NCI-H345 treated with DMSO at 0.1 percent for 48 hours (cell line): ENCODE data around the gene PIK3AP1.
A peak's percentile ranks its signal among the peaks of the same experiment; 100 is the strongest.

ENCODE experiments used
- DNase-seq: peaks from one replicate; lab custom pipeline; 2025; ENCODE audit not compliant: unreplicated experiment; lab: John Stamatoyannopoulos, UW

PIK3AP1 gene

DNA sequence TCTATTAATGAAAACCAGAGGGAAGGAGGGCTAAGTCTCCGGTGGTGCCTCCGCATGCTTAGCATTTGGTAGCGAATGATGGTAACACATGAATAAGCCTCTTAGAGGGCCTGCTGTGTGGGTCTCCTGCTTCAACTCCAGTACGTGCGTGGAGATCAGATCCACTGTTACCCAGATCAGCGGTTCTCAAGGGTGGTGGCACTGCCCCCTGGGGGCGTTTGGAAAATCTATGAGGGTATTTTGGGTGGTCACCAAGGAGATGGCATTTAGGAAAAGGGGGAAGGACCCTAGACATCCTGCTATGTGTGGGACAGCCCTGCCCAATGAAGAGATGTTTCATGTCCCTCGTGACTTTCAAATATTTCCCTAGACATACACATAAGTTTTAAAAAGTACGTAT, 76.4 kb downstream of the PIK3AP1 start:
- DNase-seq: no peak

DNA sequence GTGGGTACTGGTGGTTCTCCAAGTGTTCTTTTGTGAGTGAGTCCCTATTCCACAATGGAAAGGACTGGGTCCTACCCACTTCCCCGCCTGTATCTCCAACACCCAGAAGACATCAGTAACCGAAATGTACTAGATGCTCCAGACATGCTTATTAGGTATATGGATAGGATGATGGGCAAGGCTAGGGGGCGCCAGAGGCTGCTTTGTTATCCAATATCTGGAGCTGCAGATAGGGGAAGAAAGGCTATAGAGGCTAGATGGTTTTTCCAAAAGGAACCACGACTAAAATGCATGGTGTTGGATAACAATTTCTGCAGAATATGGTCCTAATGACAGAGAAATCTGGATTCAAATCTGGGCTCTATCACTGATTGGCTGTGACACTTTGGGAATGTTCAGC, 77.3 kb downstream of the PIK3AP1 start:
- DNase-seq: peak; percentile 1

DNA sequence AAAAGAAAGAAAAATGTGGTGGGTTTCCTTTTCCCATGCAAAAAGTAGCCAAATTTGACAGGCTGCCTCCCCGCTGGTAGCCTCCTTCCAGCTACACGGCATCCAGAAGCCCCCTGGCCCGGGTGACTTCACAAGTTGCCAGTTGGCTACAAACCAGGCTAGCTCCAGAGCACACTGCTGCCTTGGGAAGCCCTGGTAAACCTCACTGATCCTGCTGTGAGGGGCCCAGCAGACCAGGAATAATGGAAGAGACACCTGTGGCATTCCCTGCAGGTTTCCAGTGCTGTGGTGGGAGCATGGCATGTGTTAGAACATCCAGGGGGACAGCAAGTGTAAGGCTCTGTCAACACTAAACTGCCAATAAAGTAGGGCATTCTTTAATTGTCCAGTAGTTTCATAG, 77.8 kb downstream of the PIK3AP1 start:
- DNase-seq: no peak

DNA sequence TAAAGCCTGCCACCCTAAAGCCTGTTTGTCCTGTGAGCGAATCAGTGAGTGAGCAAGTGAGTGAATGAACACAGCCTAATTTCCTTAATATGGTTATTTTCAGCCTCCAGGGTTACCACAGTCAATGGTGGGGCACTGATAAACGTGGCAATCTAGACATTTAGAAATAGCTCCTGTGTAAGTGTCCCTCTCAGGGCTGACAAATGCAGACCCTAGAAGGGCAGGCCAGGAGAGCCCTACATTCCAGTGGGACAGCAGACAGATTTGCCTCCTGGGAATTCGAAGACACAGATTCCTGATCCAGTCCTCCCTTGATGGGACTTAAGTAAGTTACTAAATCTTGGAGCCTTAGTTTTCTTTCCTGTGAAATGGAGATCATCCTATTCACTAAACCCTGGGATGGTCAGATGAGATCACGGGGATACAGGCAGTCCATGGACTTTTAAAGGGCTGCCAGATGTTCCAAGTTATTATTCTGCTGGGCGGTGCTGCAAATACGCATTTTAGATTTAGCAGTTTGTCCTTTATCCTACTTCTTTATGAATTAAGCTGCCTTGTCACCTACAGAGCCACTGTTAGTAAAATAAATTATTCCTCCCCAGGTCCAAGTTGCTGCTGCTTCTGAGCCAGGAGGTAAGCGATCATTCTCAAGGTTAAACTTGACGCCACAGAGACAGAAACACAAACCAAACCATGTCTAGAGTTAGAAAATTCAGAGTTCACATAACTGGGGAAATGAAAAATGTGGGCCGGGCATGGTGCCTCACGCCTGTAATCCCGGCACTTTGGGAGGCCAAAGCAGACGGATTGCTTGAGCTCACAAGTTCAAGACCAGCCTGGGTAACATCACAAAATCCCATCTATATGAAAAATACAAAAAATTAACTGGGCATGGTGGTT, 78.7 kb downstream of the PIK3AP1 start:
- no peak for DNase-seq

DNA sequence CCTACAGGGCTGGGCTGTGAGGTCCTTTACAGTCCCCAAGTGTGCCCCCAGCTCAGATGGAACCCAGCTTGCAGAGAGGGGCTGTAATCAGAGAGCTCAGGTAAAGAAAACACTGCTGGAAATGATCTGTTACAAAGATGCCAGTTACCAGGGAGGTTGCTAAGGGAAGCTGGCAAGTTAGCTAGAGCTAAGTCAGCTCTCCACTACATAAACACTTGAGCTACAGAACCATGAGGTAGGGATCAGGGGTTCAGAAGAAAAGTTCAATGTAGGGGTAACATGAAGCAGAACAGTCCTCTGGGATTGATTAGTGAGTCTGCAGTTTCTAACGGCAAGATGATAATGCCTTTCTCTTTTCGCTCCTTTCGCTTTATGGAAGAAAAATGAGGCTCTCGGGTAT, 80.4 kb downstream of the PIK3AP1 start:
- no peak for DNase-seq

DNA sequence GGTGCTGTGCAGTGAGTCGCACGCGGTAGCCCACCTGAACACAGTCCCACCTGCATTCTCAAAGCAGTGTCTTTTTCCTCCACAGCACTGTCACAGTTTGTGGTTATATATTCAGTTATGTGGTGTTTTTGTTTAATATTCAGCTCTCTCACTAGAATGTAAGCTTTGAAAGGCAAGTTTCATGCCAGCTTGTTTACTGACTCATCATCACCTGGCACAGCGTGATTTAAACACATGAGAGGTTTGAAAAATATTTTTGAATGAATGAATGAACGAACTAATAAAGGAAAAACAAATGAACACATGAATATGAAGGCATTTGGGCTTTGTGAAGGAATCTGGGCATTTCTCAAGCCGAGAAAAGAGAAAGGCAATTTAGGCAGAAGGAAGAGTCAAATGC, 81.6 kb downstream of the PIK3AP1 start:
- no peak for DNase-seq

DNA sequence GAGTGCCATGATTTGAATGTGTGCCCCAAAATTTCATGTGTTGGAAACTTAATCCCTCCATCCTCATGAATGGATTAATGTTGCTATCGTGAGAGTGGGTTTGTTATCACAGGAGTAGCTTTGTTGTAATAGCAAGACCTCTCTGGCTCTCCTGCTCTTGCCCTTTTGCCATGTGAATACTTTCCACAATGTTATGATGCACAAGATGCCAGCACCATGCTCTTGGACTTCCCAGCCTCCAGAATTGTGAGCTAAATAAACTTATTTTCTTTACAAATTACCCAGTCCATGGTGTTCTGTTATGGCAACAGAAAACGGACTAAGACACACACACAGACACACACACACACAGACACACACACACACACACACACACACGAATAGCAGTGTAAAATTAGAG, 82.2 kb downstream of the PIK3AP1 start:
- DNase-seq: no peak

DNA sequence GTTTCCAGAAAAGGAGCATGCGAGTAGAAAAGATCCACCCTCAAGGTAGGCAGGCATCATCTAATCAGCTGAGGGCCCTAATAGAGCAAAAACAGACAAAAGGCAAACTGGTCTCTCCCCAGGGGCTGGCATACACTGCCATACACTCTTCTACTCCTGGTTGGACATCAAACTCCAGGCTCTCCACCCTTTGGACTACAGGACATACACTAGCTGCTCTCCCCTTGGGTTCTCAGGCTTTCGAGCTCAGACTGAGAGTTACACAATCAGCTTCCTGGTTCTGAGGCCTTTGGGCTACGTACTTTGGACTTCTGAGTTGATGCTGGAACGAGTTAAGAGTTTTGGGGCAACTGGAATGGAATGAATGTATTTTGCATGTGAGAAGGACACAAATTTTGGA, 82.6 kb downstream of the PIK3AP1 start:
- DNase-seq: no peak

DNA sequence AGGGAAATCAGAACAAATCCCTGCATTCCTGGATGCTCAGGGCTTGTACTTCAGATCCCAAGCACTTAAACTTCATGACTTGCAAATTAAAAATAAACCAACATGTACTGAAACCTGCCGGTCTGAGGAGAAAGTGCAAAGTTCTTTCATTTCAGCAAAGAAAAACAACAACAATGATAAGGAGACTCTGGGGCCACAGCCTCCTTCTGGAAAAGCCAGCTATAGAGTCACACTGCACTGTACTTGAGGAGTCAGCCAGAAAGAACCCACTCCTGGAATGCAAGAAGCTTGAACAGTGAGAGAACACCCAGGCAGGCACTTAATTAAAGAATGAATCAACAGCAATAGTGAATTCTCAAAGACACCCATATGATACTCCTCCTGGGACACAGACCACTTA, 83.8 kb downstream of the PIK3AP1 start:
- no peak for DNase-seq

DNA sequence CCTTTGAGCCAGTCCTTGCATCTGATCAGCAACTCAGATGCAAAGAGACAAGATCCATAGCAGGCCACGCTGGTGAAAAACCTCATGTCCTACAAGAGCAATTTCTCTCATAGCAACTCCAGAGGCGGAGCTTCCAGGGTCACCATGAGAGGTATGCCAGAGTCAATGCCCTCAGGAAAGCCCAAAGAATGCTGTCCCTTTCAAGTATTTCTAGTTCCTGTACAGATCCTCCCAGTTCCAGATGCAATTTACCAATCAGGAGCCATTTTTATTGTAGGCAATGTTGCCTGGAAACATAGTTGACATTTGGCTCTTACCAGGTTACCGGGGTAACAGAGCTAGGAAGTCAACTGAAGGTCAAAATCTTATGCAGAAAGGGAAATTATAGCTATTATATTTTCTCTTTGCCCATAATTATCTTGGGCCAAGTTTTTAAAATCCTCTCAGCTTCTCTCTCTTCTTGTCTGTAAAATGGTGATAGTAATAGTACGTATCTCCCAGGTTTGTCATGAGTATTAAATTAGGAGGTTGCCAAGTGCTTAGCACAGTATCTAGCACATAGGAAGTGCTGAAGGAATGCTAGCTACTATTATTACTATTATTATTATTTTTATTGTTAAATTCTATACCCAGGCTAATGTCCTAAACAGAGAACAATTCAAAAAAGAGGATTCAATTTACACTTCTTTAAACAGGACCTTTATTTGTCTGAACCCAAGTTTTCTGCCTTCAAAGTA, 87.2 kb downstream of the PIK3AP1 start:
- no peak for DNase-seq

DNA sequence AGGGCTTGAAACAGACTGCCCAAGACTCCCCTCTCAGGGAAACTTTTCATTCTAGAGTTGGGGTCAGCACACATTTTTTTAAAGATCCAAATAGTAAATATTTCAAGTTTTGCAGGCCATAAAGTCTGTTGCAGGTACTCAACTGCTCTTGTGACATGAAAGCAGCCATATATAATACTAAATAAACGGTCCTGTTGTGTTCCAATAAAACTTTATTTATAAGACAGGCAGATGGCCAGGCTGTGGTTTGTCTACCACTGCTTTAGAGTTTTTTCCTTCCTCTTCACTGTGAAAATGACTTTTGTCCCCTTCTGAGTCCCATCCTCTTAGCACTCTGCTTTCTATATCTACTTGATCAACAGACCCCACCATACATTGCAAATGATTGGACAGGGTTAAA, 93.0 kb downstream of the PIK3AP1 start:
- DNase-seq: no peak

DNA sequence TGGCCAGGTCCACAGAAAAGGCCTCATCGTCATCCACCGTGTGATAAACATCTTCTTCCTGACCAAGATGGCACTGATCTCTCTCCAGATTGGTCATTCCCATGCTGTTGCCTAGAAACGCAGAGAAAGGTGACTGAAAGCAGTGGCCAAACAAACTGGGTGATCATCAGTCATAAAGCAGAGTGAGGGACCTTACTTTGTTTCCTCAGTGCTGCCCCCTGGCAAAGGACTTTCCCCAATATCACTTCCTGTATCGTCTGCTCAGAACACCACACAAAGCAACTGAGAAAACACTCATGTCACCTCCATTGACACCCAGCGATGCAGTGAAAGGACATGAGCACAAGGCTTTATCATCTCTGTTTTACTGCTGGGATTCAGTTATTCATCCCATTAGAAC, 93.5 kb downstream of the PIK3AP1 start:
- DNase-seq: no peak

DNA sequence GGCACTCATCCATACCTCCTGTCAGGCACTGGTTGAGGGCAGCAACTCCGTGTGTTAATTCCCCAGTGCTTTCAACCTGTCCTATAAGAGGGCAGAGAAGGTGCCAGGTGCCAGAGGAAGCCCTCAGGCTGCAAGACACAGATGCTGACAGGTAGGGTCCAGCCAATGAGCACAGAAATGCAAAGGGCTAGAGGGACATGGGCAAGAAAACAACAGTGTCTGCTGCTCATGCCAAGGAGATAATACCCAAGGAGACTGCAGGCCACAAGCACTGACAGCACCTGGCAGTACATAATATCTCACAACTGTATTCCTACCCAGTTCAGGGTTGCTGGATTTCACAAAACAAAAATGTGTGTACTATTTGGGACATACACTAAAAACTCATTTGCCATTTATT, 95.1 kb downstream of the PIK3AP1 start:
- no peak for DNase-seq

DNA sequence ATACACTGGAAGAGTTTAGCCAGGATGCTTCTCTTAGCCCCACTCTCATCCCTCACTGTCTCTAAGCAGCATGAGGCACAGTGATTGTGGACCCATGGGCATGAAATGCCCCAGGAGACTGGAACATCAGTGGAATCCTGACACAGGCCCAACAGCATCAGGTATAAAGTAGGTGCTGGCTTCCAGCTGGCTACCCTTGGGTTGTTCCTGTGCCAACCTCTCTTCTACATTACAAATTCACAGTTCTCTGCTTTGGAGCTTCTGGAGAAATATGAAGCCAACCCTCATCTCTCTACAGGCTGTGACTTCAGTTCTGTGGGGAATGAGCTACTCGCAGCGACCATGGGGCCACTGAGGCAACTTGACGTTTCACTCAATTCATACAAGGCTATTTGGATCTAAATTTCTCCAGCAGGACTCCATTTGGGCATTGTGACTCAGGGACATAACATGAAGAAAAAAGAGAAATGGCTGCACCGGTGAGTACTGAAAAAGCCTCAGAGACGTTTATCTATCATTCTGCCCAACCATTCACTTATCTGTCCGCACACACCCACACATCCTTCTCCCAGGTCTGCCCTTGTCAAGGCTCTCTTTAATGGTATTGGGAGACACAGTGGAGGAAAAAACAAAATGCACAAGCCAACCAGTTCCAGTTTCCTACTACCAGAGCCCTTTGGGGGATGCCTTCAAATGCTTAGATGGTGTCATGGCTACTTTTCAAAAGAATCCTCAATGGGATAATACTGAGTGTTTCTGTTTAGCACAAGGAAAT, 98.1 kb downstream of the PIK3AP1 start:
- no peak for DNase-seq

DNA sequence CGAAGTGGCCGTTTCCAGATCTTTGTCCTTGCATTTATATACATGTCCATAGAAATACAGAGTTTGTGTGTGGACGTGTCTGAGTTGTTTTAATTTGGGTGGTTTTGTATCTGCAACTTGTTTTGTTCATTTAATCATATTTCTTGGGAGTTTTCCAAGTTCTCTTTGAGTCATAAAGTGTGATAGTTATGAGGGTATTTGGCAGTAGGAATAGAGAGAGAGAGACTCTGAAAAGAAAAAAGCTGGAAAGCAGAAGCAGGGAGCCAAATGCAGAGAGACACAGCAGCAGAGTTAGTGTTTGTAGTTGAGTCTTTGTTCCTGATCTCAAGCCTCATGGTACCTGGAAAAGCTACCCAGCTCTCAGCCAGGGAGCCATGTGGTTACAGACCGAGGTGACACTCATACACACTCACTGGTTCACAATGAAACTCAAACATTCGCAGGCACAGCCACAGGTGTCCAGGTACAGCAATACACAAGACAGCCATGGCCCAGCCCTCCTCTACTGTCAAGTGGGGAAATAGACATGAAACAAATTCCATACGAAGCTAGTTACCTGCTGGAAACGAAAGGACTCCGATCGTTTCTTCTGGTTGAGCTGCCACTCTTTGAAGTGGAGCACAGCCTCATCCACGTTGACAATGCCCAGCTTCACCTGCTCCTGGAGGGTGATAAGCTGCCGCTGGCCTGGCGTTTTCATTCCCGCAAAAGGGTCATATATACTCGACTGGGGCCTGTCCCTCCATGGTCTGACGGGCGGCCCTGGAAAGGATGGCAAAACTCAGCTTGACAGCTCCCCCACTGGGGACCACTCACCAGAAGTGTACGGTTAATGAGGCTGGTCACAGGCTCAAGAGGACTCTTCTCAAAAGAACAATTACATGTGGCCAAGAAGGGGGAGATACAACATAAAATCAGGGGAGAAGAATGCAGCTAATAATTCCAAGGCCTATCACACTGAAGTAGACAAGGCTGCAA, 100.2 kb downstream of the PIK3AP1 start:
- DNase-seq: peak; percentile 40

DNA sequence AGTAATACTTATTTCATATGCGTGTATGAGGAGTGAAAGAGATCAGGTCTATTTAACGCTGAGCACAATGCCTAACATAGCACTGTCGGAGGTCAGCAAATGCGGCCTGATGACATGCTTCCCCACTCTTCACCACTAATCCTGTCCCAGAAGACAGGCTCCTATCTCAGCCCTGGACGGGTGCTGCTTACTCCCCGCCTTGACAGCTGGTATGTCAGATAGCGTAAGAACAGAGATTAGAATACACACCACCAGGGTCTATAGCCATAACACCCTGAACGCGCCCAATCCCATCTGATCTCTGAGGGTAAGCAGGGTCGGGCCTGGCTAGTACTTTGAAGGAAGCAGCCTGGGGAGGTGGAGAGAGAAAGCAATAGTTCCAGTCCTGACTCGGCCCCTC, 101.2 kb downstream of the PIK3AP1 start:
- no peak for DNase-seq

DNA sequence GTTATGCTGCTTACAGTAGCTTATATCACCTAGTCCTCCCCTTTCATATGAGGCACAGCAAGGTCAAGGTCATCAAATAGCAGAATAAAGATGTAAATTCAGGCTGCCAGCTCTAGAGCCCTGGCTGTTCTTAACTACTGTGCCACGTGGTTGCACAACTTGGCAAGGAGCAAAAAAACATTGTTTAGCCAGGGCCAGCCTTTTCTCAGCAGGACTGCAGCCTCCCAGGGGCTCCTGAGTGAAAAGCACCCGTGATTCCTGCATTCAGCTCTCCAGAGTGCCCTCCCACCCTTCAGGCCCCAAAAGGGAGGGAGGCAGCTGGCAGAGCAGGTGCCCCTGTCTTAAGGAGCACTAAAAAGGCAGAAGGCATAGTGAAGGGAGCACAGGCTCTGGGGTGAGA, 101.7 kb downstream of the PIK3AP1 start:
- DNase-seq: peak; percentile 62

DNA sequence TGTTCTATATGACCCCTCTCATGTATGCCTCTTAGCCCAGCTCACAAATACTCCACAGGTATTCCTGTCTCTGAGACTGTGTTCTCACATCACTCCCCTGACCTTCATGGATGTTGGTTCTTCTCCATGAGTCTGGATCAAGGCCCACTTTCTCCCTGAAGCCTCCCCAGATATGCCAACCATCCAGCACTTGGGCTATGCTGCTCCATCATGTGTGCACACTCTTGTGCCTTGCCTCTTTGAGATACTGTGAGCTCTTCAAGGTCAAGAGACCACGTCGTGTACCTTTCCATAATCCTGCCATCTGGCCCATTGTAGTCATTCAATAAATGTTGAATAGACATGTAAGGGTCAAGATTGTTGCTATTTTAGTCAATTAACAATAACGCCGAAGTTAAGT, 103.4 kb downstream of the PIK3AP1 start:
- DNase-seq: no peak

DNA sequence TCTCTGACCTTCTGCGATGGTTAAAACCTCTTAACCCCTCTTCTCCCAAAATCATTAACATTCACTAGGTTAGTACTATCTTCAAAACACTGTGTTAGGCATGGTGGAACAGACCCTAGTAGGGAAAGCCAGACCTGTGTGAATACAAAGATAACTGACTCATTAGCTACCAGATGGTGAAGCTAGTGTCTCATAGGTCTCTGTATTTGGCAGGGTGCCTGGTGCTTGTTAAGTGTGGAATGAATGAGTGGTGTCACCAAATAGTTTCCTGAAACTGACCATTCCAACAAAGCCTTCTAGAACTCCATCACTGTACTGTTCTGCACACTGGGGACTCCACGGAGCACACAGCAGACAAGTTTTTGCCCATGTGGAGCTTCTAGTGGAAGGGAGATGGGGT, 105.8 kb downstream of the PIK3AP1 start:
- DNase-seq: no peak

DNA sequence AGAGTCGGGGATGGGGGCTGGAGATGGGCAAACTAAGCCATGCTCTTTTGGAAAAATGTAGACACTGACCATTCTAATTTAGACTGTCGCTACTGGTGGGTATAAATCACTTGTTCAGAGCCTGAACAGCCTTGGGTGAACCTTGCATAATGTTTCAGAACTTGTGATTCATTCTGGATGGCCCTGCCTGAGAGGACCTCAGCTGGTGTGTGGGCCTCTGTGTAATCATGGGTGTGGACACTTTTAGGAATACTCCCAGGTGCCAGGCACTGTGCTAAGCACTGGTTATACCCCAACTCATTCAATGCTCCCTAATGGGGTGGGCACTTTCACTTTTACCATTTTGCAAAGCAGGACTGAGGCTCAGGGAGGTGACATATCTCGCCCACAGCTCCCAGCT, 106.7 kb downstream of the PIK3AP1 start:
- no peak for DNase-seq
